NCI-H1092 (cell line): ENCODE data around the gene SAP25.
"Not testable (repeated sequence)": the region's sequence is repeated elsewhere in the genome, so short reads cannot be mapped to it uniquely, and the experiment has no call there.

Experiments
- DNase-seq: peaks from one replicate; lab custom pipeline; 2025; lab: John Stamatoyannopoulos, UW

SAP25 gene

DNA sequence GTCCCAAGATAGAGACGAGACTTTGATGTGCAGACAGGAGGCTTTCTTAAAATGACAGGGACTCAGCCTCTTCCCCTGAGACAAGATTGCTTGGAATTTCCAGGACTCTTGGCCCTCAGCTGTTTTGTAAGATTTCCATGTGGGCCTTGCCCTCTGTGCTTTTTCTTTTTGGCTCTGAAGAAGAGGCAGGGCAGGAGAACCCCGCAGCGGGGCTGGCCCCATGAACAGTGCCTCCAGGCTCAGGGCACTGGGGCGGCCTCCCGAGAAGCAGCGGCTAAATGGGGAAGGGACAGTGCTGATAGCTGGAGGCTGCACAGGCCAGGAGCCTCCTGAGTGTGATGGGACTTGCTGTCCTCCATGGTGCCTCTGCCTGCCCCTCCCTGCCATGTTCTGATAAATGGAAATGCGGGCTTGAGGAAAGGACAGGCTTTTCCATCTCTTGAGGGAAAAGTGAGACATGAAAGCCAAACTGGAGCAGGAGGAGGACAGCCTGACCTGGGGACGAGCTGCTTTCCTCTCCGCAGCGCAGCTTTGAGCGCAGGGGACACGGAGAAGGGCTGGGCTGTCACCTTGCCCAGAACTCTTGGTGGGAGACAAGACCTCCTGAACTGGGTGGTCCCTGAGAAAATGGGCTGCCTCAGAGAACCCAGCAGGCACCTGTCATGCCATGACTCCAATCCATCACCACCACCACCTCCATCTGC lies 12.1 kb downstream of the SAP25 start:
- DNase-seq, result no peak

DNA sequence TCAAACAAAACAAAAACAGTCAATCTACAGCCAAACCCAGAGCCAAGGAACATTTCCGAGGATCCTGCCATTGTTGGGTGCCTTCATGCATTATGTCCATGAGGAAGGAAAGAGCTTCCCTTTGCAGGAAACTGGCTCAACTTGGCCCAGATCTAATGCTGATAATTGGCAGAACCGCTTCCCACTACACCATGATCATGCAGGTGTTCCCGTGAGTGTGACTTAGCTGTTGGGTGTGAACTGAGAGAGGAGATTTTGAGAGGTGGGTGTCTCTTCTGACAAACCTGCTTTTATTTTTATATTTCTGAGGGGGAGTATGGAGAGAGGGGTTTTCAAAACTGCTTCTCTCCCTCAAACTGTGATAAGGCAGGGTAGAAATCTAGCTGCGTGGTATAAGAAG lies 14.6 kb downstream of the SAP25 start:
- DNase-seq, result no peak

DNA sequence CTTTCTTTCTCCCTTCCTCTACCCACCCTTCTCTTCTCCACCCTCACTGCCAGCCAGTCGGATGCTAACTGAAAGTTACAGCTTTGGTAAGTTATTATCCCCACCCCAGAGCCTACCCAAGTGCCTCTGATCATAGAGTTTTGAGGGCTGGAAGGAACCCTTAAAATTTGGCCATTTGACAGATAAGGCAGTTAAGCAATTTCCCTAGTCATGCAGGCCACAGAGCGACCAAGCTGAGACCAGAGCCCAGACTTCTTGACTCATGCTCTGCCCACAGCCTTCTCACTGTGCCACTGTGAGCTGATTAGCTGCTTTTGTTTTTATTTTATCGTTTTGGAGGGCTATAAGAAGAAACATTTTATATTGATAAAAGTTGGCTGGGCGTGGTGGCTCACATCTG lies 17.2 kb downstream of the SAP25 start:
- DNase-seq, result no peak

DNA sequence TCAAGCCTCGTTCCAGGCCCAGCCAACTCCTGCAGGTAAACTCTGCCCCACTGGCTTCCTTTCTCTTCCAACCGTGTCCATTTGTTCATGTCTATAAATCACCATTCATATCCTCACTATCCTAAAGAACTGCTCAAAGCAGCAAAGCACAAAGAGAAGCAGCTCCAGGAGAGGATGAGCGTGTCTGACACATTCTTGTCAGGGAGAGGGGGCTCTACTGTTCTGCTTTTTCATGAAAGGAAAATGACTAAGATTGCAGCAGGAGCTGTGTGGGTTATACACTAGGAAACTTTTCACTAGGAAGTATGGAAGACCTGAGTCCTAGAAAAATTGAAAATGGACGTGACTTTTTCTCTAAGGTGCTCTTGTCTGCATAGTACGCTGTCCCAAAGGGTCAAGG lies 18.0 kb downstream of the SAP25 start:
- DNase-seq, result no peak

DNA sequence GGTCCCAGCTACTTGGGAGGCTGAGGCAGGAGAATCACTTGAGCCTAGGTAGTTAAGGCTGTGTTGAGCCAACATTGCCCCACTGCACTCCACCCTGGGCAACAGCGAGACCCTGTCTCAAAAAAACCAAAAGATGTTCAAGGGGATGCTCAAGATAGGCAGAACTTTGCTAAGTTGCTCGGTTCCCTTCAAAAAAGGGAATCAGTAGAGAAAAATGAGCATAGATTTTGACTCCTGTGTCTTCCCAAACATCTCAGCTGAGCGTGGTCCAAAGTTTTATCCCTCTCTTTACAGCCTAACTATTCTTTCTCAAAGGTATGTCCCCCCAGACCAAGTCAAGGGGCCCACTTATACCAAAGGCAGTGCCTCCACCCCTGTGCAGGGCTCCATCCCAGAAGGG lies 20.7 kb downstream of the SAP25 start:
- no peak for DNase-seq

DNA sequence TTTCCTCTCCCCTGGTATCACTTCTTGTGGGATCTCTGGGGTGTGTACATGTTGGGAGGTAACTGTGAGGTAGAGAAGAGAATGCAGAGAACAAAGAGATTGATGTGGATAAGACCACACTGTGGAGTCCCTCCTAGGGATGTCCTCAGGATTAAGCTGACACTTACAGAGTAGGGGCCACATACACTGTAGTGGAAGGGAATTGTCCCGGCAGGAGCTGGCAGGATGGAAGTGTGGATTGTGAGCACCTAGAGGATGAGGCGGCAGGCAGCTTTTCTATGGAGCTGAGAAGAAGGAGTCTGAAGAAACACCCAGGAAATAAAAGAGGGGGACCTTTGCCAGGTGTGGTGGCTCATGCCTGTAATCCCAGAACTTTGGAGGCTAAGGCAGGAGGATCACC lies 21.2 kb downstream of the SAP25 start:
- DNase-seq, result no peak

DNA sequence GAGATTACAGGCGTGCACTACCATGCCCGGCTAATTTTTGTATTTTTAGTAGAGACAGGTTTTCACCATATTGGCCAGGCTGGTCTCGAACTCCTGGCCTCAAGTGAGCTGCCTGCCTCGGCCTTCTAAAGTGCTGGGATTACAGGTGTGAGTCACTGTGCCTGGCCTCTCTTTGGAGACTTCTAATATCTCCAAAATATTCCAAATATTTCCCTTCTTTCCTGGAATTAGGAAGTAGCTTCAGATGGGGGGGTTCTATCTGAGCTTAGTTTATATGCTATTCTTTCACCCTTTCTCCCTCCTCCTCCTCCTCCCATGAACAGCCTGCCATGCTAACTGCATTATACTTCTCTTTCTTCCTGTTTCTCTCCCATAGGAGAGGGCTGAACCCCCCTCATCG lies 25.3 kb downstream of the SAP25 start:
- not testable (repeated sequence) for DNase-seq

DNA sequence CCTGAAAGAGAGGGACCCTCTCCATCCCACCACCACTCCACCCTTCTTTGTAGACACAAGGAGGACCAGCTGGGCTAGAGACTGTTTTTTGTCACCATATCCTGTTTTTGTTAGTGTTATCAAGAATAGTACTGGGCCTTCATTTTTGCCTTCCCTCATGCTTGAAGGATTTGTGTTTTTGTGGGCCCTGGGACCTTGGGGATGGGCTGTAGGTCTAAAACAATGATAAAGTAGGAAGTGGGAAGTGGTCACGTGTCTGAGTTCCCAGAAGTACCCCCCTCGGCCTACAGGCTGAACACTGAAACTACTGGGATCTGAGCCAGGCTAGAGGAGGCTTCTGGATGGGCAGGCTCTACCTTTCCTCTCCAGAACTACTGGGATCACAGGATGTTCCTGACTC lies 25.8 kb downstream of the SAP25 start:
- no peak for DNase-seq

DNA sequence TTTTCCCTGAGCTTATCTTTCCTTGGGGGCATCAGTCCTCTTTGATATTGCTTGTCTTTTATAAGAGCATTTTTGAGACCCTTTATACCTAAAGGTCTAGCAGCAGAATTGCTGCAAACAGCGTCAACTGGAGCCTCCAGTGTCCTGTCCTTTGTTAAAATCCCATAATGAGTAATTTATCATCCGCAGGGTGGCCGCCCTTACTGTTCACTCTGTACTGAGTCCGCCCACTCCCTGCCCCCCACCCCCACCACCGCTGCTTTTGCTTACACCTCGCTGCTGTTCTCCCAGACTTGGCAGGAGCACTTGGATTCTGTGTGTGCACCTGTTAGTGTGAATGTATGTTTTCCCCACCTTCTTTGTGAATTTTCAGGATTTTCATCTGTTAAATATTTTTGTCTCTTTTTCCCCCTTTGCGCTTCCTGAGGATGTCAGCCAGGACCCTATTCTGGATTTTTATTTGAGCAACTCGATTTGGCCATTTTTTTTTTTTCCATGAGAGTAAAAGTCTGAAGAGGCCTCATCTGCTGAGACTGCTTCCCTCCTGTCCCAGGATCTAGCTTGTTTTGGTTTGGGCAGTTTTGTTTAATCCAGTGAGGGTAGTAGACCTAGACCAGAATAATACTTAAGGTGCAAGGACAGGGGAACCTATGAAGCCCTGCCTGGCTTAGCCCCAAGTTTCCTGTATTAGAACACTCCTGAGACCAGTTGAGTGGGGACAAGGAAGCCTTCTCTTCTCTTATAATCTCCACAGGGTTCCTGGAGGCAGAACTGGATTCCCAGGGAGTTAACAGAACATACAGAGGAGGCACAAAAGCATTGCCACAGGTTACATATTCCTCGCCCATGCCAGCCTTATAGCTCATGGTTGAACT lies 26.5 kb downstream of the SAP25 start:
- peak; percentile 74 for DNase-seq

DNA sequence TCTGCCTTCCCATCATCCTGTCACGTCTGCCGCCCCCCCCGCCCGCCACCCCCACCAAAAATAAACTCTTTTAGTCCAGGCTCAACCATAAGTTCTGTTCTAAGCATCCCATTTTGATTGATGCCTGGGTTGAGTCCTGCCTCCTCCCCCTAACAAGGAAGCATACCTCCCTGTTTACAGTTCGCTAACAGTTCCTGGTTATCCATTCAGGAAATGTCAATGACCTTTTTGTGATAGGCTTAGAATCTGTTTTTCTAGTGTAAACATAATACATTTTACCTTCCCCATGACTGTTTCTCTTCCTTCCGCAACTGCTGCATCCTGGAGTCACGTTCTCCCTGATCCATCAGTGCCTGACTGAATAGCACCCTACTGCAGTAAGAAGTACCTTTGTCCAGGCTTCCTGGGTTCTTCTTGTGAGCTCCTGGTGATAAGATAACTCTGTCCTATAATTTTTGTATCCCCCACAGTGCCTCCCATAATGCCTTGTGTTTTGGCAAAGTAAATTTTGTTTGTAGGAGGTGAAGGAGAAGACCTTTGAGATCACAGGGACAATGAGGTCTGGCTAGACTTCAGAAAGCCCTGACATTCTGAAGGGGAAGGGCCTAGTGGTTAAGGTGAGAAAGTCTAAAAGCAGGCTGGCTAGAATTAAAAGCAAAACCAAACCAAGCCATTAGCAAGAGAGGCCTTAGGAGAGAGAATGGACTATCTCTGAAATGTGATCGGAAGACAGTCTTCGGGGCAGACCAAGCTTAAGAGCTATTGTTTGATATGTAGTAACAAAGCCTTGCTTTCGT lies 27.4 kb downstream of the SAP25 start:
- DNase-seq, result no peak

DNA sequence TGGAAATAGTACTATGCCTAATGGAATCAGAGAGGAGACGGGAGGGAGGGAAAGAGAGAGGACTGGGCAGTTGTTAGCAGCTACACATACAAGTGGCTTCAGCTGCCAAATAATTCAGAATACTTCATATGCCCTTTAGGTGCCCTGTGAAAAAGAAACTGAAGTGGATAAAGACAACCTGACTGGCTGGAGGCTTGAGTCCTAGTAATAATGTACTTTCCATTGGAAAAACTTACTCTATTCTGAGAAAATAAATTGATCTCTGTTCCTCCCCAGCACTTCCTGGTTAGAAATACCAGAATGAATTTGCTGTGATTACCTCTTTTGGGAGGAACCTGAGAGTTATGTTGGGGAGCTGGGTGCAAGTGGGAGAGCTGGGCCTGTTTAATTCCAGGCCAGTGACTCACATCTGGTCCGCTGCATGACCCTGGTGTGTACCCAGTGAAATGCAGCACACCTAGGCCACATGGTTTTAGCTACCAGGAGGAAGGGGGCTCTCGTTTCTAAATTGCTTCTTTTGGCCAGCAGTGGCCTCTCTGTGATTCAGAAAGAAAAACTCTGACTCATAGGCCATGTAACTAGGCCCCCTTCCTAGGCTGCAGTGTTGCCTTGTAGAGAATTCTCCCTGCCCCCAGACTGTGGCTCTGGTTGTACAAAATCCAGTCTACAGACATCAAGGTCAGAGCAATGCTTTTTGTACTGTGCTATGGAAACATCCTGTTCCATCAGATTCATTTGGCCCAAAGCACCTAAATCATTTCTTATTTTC lies 28.2 kb downstream of the SAP25 start:
- no peak for DNase-seq

DNA sequence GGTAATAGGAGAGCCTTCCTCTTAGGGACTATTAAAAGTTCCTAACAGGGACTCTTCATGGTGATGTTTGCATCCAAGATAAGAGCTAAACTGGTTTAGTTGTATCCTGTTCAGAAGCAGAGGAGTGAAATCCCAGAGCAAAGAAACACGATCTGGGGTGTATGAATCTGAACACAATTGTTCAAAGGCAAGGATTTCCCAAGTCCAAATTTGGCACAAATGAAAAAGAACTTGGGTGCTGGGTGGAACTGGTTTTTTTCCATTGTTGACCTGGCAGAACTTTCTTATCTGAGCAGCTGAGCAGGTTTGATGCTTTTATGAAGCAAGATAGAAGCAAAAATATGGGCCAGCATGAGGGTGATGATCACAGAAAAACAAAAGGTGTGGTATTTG lies 28.7 kb downstream of the SAP25 start:
- DNase-seq, result no peak

DNA sequence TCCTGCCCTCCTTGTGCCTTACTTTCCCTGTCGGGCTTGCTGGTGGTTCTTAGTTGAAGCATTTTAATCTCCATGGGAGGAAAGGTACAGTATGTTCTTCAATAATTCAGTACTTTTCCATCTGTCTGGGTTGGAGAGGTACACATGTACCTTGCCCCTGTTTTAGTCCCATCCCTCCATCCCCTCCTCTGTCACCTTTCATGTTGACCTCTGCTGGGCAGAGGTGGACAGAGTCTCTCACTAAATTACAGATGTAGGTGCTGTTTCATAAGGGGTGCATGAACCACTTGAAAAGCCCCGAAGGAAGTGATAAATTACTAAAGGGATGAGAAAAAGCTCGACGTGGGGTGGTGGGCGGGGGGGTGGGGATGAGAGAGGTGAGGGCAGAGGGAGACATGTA lies 29.3 kb downstream of the SAP25 start:
- no peak for DNase-seq

DNA sequence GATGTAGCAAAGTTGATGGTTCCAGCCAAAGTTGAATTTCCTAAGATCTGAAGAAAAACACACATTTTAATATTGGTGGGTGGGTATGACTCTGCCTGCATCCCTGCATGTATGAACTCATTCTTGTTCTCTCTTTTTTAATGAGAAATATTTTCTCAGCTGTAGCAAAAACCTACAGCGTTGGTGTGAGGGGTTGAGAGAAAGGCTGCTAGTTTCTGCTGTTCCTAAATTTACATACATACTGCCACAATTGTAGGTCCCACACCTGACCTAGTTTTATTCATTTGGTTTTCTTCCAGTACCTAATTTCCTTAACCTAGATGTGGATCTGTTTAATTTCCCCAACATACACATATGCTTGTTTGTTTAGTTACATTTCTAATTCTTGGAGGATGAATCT lies 30.1 kb downstream of the SAP25 start:
- no peak for DNase-seq

DNA sequence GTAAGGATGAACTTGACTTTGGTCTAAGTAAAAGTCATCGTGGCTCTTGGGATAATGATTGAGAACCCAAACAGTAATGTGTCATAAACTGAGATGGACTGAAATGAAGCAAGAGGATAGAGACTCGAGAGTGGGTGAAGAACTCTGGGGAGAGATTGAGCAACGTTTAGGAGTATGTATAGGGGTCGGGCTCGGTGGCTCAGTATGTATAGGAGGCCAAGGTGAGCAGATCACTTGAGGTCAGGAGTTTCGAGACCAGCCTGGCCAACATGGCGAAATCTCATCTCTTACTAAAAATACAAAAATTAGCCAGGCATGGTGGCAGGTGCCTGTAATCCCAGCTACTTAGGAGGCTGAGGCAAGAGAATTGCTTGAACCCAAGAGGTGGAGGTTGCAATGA lies 32.4 kb downstream of the SAP25 start:
- DNase-seq, result not testable (repeated sequence)

DNA sequence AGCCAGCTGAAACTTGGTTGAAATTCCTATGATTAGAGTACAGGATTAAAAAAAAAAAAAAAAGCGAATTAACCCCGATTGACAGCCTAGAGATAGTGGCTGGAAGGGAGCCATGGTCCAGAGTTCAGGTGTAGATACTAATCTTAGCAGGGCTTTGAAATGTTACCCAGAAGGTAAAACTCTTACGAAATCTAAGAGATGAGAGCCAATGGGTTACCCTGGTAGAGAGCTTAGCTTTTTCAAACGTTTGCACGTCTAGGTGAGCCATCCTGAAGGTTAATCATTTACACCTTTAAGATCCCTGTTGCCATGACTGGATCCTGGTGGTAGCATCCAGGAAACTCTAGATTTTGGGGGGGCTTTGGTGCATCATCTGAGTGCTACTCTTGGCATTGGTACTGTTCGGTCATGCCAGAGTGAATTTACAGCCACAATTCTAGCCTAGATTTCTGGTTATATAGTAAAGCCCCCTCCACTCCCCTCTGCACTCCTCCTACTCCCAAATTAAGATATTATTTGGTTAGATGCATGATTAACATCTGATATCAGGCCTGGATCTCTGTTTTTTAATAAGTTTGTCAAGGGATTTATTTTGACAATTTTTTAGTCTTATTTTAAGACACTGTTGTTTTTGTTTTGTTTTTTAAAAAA lies 33.5 kb downstream of the SAP25 start:
- DNase-seq, result no peak

DNA sequence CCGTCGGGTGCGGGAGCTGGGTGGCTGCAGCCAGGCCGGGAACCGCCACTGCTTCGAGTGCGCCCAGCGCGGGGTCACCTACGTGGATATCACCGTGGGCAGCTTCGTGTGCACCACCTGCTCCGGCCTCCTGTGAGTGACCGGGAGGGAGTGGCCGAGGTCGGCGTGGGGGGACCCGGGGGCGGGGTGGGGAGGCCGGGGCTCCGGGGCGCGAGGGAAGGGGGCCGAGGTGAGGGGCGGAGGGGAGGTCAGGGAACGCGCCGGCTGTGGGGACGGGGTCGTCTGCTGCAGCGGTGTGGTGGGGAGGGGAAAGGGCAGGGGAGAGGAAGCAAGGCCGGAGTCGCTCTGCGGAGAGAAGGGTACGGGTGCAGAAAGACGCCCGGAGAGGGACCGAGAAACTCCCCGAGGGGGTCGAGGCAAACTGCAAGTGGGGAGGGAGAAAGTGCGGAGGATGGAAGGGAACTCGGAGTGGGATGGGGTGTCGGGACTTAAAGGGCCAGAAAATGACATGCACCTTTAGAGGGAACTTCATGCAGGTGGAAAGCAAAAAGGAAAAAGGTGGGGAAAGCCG lies 34.2 kb downstream of the SAP25 start:
- no peak for DNase-seq

DNA sequence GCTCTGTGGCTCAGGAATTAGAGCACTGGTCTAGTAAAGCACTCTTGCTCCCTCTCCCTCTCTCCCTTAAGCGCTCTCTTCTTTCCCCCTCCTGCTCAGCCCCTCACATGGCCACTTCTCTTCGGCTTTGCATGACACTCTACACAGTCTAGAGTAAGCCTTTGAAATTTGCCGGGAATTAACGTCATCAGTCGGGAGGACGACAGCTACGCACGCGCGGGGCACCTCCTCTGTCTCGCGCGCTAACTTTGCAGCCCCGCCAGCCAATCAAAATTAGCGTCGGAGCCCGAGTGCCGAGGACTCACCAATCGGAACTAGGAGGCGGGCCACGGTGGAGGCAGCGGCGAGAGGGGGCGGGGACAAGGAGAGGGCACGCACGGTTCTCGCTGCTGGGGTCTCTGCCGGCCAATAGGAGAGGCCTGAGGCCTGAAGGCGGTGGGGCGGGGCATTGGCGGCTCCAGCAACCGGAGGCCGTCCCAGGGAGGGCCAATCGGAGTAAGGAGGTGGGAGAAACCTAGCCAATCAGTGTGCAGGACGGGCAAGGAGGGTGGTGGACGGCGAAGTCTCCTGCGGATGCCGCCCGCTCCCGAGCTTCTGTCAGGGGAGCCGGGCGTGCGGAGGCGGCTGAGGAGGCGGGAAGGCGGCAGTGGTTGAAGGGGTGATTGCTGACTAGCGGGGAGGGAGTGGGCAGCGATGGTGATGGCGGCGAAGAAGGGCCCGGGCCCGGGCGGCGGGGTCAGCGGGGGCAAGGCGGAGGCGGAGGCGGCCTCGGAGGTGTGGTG lies 34.9 kb downstream of the SAP25 start, which contains the start of gene AGFG2:
AGFG2 (plus strand) TSS at position 550 of the 782 bp plus-strand sequence; CDS start at position 694, 144 bp downstream.
- DNase-seq, result peak; percentile 100

DNA sequence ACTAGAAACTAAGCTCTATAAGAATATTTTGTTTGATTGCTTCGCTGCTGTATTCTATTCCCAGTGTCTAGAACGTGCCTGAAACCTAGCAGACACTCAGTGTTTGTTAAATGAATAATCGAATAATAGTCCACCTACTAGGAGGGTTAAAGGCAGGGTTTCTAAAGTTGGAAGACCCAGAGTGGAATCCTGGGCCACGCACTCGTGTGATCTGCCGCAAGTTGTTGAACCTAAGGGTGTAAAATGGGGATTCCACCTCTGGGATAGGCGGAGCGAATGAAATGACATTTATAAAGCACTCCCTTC lies 35.4 kb downstream of the SAP25 start:
- DNase-seq, result no peak

DNA sequence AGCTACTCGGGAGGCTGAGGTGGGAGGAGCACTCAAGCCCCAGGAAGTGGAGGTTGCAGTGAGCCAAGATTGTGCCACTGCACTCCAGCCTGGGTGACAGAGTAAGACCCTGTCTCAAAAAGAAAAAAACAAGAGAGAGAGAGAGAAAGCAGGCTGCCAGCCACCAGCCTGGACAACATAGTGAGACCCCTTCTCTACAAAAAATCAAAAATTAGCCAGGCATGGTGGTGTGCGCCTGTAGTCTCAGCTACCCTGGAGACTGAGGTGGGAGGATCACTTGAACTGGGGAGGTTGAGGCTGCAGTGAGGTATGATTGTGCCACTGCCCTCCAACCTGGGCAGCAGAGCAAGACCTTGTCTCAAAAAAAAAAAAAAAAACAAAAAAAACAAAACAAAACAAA lies 37.0 kb downstream of the SAP25 start:
- not testable (repeated sequence) for DNase-seq
